HepG2 (cell line): Measurements from ENCODE around the gene GLT1D1. TPM values are rescaled to one million over a fixed set of nuclear protein-coding genes. Genes with fewer than 3 reads are reported as not detected.
A peak's percentile ranks its signal among the peaks of the same experiment; 100 is the strongest.

Experiments used
- AGO2 ChIP-seq: fragments of 200-400 bp; formaldehyde crosslinking; optimal IDR thresholded peaks from 2 replicates; pipeline ENCODE3; 2017; ENCODE audit warnings: mild to moderate bottlenecking, low read depth, low read length, moderate library complexity
- EHMT2 ChIP-seq: fragments of 200-600 bp; sonication (generic); IDR thresholded peaks from 2 replicates; pipeline ENCODE4 v1.7.0; 2017; ENCODE audit warnings: antibody characterized with exemption, low read depth, low read length, borderline replicate concordance
- GATAD1 ChIP-seq: IDR thresholded peaks from 2 replicates; pipeline ENCODE4 v1.6.1; 2016; ENCODE audit warnings: missing genetic modification reagents, missing compliant biosample characterization
- HDAC2 ChIP-seq: sonication (generic); formaldehyde crosslinking; IDR thresholded peaks from 2 replicates; pipeline ENCODE4 v1.4.0; 2020; ENCODE audit warnings: missing genetic modification reagents
- HES4 ChIP-seq: sonication (generic); formaldehyde crosslinking; IDR thresholded peaks from 2 replicates; pipeline ENCODE4 v1.9.0; 2021; ENCODE audit warnings: mild to moderate bottlenecking, missing genetic modification reagents, borderline replicate concordance
- KDM3A ChIP-seq: IDR thresholded peaks from 2 replicates; pipeline ENCODE4 v1.6.1; 2018; ENCODE audit warnings: low read depth, missing compliant biosample characterization
- KLF11 ChIP-seq: IDR thresholded peaks from 2 replicates; pipeline ENCODE4 v1.6.1; 2016; ENCODE audit warnings: missing compliant biosample characterization
- KLF9 ChIP-seq: IDR thresholded peaks from 2 replicates; pipeline ENCODE4 v1.6.1; 2016; ENCODE audit warnings: low read depth
- NR1H2 ChIP-seq: sonication (generic); formaldehyde crosslinking; IDR thresholded peaks from 2 replicates; pipeline ENCODE4 v1.8.1; 2022; ENCODE audit warnings: low read depth, missing genetic modification reagents, borderline replicate concordance
- ONECUT2 ChIP-seq: sonication (generic); formaldehyde crosslinking; IDR thresholded peaks from 2 replicates; pipeline ENCODE4 v1.4.0; 2020; ENCODE audit warnings: missing genetic modification reagents
- PAX8 ChIP-seq: sonication (generic); formaldehyde crosslinking; IDR thresholded peaks from 2 replicates; pipeline ENCODE4 v1.8.0; 2022; ENCODE audit warnings: mild to moderate bottlenecking, missing genetic modification reagents, borderline replicate concordance
- POGZ ChIP-seq: sonication (generic); formaldehyde crosslinking; IDR thresholded peaks from 2 replicates; pipeline ENCODE4 v1.4.0; 2020; ENCODE audit warnings: mild to moderate bottlenecking, missing genetic modification reagents
- RCOR2 ChIP-seq: IDR thresholded peaks from 2 replicates; pipeline ENCODE4 v1.6.1; 2016; ENCODE audit warnings: missing biosample characterization, missing genetic modification reagents
- SP1 ChIP-seq, 2 experiments: fragments of 450-650 bp in 1 of 2; sonication (generic) in 1 of 2; formaldehyde crosslinking in 1 of 2; IDR thresholded peaks; 2 replicates each; pipeline versions ENCODE4 v1.4.0 to v1.6.1; 2016 to 2020; ENCODE audit warnings: missing genetic modification reagents in 1 of 2
- SRF ChIP-seq: IDR thresholded peaks from 2 replicates; pipeline ENCODE4 v1.6.1; 2011; ENCODE audit warnings: mild to moderate bottlenecking, low read depth, low read length, moderate library complexity
- TMF1 ChIP-seq: sonication (generic); formaldehyde crosslinking; IDR thresholded peaks from 2 replicates; pipeline ENCODE4 v1.8.1; 2022; ENCODE audit warnings: low read depth, missing genetic modification reagents
- ZBTB20 ChIP-seq: sonication (generic); formaldehyde crosslinking; IDR thresholded peaks from 2 replicates; pipeline ENCODE4 v1.8.1; 2023; ENCODE audit warnings: missing genetic modification reagents, low read depth, mild to moderate bottlenecking, borderline replicate concordance
- ZBTB7B ChIP-seq: sonication (generic); formaldehyde crosslinking; IDR thresholded peaks from 2 replicates; pipeline ENCODE4 v1.4.0; 2020; ENCODE audit warnings: missing genetic modification reagents
- ZFP82 ChIP-seq: sonication (generic); formaldehyde crosslinking; IDR thresholded peaks from 2 replicates; pipeline ENCODE4 v1.5.1; 2020; ENCODE audit warnings: mild to moderate bottlenecking, missing genetic modification reagents, borderline replicate concordance
- ZKSCAN1 ChIP-seq: fragments of 150-350 bp; IDR thresholded peaks from 2 replicates; pipeline ENCODE4 v1.6.1; 2014; ENCODE audit warnings: low read length
- ZNF256 ChIP-seq: sonication (generic); formaldehyde crosslinking; conservative IDR thresholded peaks from 2 replicates; pipeline ENCODE4 v1.4.0; 2020; ENCODE audit warnings: missing genetic modification reagents
- ZNF280D ChIP-seq: sonication (generic); formaldehyde crosslinking; IDR thresholded peaks from 2 replicates; pipeline ENCODE4 v1.5.1; 2020; ENCODE audit warnings: mild to moderate bottlenecking, missing genetic modification reagents
- polyA plus RNA-seq, 8 experiments: library from polyadenylated mRNA; depleted of rRNA in 3 of 8; stranded (reverse) in 7 of 8; unstranded in 1 of 8; fragments of >200 nt; fragmentation: Illumina TruSeq in 4 of 8; extraction: Trizol in 4 of 8; gene quantifications; 2 replicates each; pipeline versions ENCODE4 v1.2.1 to v1.2.3, GENCODE V29; 2011 to 2016; ENCODE audit warnings: low read depth in 4 of 8, missing spikeins in 1 of 8, mixed read lengths in 1 of 8; ENCODE audit not compliant: insufficient read depth in 1 of 8
- total RNA-seq, 5 experiments: library from RNA; depleted of rRNA; stranded (reverse); fragments of >200 nt; fragmentation: Illumina TruSeq; extraction: Trizol; gene quantifications; 2 replicates each; pipeline ENCODE4 v1.2.3, GENCODE V29; 2016; ENCODE audit warnings: low read depth in 1 of 5
- TF ChIP-seq, protein P1 (sequence below): sonication (generic); formaldehyde crosslinking; IDR thresholded peaks from 2 replicates; pipeline ENCODE4 v1.4.0; 2020; ENCODE audit warnings: missing genetic modification reagents, borderline replicate concordance
- TF ChIP-seq, protein P2 (sequence below): sonication (generic); formaldehyde crosslinking; IDR thresholded peaks from 2 replicates; pipeline ENCODE4 v1.5.0; 2020; ENCODE audit warnings: missing genetic modification reagents, mild to moderate bottlenecking, borderline replicate concordance

The GLT1D1 gene
- total and polyA plus RNA-seq, 2 of the 13 experiments (the other 11 are each of a cell fraction or from before 2014, with no cell fraction given), result 0.09 to 0.17 TPM

- TF ChIP-seq SP1 (IDR thresholded peaks at IDR 0.05) (no peak), SP1 (CRISPR knock-in tag; IDR thresholded peaks at IDR 0.05) (no peak), KLF9 (CRISPR knock-in tag) (no peak), HDAC2 (peak; percentile 77), SRF (0 out of 2 replicates have a peak, but pooled peaks have one; percentile 28), KDM3A (CRISPR knock-in tag) (peak; percentile 30; the same call in 1 of the 2 replicates), ZNF256 (CRISPR knock-in tag) (no peak), ZKSCAN1 (no peak), ZBTB7B (CRISPR knock-in tag) (peak; percentile 61; the same call in 1 of the 2 replicates), EHMT2 (no peak; the same call in 1 of the 2 replicates), AGO2 (no peak), ONECUT2 (no peak), TMF1 (CRISPR knock-in tag) (no peak), KLF11 (CRISPR knock-in tag) (no peak), RCOR2 (CRISPR knock-in tag) (0 out of 2 replicates have a peak, but pooled peaks have one; percentile 54), ZFP82 (CRISPR knock-in tag) (no peak), PAX8 (CRISPR knock-in tag) (no peak), ZNF280D (0 out of 2 replicates have a peak, but pooled peaks have one; percentile 27), HES4 (CRISPR knock-in tag) (no peak), GATAD1 (CRISPR knock-in tag) (peak; percentile 59), NR1H2 (CRISPR knock-in tag) (no peak), ZBTB20 (no peak; the same call in 1 of the 2 replicates), POGZ (peak; percentile 67)
- TF ChIP-seq, protein P1, sequence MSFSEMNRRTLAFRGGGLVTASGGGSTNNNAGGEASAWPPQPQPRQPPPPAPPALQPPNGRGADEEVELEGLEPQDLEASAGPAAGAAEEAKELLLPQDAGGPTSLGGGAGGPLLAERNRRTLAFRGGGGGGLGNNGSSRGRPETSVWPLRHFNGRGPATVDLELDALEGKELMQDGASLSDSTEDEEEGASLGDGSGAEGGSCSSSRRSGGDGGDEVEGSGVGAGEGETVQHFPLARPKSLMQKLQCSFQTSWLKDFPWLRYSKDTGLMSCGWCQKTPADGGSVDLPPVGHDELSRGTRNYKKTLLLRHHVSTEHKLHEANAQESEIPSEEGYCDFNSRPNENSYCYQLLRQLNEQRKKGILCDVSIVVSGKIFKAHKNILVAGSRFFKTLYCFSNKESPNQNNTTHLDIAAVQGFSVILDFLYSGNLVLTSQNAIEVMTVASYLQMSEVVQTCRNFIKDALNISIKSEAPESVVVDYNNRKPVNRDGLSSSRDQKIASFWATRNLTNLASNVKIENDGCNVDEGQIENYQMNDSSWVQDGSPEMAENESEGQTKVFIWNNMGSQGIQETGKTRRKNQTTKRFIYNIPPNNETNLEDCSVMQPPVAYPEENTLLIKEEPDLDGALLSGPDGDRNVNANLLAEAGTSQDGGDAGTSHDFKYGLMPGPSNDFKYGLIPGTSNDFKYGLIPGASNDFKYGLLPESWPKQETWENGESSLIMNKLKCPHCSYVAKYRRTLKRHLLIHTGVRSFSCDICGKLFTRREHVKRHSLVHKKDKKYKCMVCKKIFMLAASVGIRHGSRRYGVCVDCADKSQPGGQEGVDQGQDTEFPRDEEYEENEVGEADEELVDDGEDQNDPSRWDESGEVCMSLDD (CRISPR knock-in tag), result no peak
- TF ChIP-seq, protein P2, sequence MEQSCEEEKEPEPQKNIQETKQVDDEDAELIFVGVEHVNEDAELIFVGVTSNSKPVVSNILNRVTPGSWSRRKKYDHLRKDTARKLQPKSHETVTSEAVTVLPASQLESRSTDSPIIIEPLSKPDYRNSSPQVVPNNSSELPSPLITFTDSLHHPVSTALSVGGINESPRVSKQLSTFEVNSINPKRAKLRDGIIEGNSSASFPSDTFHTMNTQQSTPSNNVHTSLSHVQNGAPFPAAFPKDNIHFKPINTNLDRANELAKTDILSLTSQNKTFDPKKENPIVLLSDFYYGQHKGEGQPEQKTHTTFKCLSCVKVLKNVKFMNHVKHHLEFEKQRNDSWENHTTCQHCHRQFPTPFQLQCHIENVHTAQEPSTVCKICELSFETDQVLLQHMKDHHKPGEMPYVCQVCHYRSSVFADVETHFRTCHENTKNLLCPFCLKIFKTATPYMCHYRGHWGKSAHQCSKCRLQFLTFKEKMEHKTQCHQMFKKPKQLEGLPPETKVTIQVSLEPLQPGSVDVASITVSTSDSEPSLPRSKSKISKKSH (CRISPR knock-in tag), result no peak
Observed at GRCh38 chr12:128861226-128862016, 8.1 kb downstream of the GLT1D1 start (continued).
